Right forelimb (tissue), 1 donor: ENCODE measurements around the gene SYTL4.

Experiments used
- DNase-seq: peaks from one replicate; pipeline ENCODE4 v3.0.0-alpha.2; 2018

SYTL4 gene

DNA sequence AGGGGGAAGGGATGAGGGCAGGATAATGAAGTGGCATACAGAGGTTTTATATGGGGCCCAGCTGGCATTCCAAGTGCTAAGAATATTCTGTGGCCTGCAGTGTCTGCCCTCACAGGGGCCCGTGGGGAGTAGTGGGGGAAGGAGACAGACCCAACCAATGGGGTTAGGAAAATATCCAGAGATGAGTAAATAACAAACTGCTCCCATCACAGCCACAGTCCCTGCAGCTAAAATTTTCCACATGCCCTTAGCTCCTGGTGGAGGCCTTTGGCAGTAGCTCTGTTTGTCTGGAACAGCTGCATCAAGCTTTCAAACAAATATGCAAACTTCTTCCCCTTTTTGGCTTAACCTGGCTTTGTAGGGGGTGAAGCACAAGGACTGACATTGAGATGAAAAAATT, 84.8 kb downstream of the SYTL4 start:
- peak; percentile 42 for DNase-seq

DNA sequence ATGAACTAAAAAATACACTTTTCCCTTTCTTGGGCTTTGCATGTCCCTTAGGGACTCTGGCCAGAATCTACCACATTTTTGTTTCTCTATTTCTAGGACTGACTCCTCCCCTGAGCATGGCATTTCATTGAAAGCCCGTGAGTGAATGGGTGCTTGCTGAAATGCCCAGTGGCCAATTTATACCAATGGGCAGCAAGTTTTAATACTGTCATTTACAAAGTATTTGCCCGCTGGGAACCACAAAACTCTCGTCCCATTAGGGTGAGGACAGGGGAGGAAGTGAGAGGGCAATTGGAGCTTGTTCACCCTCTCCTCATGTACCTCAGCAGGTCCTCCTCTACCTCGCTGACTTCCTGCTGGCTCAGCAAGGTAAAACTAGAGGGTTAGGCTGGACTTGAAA, 86.8 kb downstream of the SYTL4 start:
- DNase-seq, result no peak

DNA sequence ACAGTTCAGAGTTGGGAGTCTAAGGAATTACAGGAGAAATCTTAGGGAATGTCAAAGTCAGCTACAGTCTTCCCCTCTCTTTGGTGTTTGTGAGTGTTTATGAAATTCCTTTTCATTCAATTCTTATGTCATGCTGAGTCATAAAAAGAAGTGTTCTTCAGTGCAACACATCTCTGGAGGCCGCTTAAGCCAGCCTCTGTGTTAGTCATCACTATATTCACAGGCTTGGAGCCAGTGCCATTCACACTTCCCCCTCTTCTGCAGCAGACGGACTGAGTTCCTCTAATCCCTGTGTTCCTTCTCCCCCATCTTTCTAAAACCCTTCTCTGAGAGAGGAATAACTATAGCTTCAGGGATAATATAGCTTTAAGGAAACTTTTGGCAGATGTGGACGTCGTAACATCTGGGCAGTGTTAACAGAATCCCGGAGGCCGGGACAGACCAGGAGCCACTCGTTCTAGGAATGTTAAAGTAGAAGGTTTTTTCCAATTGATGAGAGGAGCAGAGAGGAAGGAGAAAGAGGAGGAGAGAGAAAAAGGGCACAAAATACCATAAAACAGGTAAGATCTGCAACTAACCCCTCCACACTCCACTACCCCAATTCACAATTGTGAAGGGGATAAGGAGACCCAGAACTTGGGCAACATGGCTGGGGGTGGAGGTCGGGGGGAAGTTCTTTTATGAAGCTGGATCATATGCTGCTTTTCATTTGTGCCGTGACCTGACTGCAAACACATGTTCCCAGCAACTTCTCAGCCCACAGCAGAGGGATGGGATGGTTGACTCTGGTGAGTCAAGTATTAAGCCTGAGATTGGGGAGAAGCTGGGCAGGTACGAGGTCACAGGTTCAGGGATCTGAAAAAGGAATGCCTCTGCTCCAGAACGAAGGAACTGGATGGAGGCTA, 87.7 kb downstream of the SYTL4 start, which contains the start of gene SRPX2:
TSS of gene SRPX2 (plus strand) at position 244 of the 905 bp plus-strand sequence. CDS start 2,124 bp downstream, outside the sequence.
- peak; percentile 54 for DNase-seq

DNA sequence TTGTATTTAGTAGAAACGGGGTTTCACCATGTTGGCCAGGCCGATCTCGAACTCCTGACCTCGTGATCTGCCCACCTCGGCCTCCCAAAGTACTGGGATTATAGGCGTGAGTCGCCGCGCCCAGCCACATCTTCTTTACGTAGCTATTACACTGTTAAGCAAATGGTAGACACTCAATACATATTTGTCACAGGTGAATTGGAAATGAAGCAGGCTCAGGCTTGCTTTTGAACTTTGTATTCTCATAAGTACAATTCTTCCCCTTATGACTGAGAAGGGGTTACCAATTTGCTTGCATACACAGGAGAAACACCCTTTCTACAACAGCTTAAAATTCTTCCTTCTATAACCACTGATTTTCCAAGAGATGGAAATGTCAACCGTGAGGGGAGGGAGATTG, 88.7 kb downstream of the SYTL4 start:
- no peak for DNase-seq

DNA sequence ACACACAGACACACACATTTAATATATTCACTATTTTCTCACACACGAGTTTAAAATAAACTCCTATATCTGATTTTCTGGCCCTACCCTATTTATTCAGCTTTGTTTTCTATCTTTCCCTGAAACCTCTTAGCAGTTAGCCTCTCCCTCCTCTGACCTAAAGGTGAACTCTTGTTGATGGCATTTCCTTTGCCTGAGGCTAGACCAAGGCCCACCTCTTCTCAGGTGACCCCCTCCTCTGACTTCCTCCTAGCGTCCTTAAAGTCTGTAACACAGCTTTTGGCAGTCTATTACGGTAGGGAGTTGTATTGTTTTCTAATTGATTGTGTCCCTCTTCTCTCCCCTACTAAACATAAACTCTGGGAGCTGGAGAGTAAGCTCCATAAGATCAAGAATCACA, 89.6 kb downstream of the SYTL4 start:
- DNase-seq, result no peak

DNA sequence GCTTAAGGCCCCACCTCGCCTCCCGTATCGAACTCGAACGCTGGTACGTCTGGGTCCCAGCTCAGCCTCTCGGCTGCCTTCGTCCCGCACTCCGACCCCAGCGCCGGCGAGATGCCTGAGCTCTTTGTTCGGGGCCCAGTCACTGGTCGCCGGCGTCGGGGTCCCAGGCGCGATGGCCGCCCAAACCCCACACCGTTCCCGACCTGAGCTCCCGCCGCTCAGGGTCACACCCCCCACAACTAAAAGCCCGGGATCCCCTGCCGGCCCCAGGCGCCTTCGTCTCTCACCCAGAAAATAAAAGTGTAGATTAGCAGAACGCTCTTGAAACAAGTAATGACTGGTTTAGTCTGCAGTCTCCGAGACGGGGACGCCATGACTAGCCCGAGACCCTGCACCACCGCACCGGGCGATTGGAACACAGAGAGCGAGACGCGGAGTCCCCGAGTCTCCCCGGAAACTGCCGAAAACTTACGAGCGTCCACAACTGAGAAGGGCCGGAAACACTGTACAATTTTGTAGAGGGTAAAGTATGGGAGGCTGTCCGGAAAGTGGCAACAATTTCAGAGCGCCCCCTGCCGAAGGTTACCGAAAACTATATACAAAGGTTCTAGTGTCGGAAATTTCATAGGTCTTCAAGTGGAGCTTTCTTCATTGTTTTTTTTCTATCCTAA, 95.5 kb downstream of the SYTL4 start, which contains the start of gene TSPAN6:
TSS of gene TSPAN6 (minus strand) at position 486 of the 671 bp plus-strand sequence. CDS start at position 374, 112 bp downstream.
- peak; percentile 84 for DNase-seq

DNA sequence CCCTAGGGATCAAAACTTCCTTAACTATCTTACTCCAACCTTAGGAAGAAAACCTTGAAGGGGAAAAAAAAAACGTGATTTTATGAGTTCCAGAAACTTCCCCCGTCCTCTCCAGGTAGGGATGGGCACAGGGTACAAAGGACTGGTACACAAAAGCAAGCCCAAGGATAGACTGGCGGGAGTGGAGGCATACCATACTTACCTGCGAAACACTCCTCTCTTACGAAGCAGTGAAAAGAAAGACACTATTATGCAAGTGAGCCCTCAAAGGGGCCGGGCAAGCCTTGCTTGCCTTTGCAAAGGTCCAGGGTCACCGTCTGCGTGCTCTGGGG, 96.0 kb downstream of the SYTL4 start:
- DNase-seq, result no peak

DNA sequence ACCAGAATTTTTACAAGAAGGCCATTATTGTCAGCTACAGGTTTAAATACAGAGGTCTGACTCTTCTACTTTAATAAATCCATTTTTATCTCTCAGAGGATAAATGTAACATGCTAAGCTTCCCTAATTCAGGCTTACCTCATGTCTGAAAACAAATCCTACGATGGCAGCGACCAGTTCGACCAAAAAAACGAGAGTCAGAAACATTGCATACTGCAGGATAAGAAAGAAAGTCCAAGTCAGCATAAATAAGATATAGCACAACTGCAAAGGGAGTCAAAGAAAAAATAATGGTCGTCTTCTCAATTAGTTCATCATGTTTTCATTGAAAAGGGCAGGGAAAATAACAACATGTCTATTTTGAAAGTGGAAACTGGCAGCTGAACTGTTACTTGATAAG, 96.9 kb downstream of the SYTL4 start:
- DNase-seq, result no peak

DNA sequence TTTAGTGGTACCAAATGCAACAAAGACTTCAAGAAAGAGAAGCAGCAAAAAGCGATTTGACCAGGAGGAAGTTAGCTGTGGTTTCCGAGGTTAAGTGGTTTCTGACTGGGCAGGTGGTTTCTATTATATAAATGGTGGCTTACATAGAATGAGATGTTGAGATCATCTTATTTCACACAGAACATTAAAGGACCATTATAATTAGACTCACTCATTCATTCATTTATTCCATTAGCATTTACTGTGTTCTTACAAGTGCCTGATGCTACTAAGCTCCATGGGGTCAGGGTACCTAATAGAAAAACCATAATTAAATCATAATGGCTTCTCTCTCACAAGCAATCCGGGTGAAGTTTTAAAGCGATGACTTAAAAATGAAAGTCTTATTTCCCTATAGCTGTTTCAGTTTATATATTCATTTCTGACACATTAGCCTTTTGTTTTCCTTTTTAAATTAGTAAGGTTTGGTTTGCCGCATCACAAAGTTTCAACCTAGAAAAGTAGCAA, 105.9 kb downstream of the SYTL4 start:
- no peak for DNase-seq
